Activated naive CD8-positive, alpha-beta T cell treated with anti-CD3 and anti-CD28 coated beads, Interleukin-2, amount 50 U/mL, for 24 hours (primary cell): ENCODE data around the gene COL7A1.

ENCODE experiments used
- ATAC-seq: fragments of 150-1000 bp; cut with Tn5 transposase; one replicate; pipeline ENCODE4 v1.10.0; 2021
- DNase-seq: peaks from one replicate; pipeline ENCODE4 v3.0.0; 2021
- H3K27ac Mint-ChIP-seq: one replicate; pipeline ENCODE4 v1.8.0; 2021; ENCODE audit warnings: mild to moderate bottlenecking, mixed read lengths
- H3K27me3 Mint-ChIP-seq: one replicate; pipeline ENCODE4 v1.8.0; 2021; ENCODE audit warnings: mixed read lengths
- H3K36me3 Mint-ChIP-seq: one replicate; pipeline ENCODE4 v1.8.0; 2021; ENCODE audit warnings: low read depth, mixed read lengths
- H3K4me1 Mint-ChIP-seq: one replicate; pipeline ENCODE4 v1.8.0; 2021; ENCODE audit warnings: mixed read lengths
- H3K4me3 Mint-ChIP-seq: one replicate; pipeline ENCODE4 v1.8.0; 2021; ENCODE audit warnings: mild to moderate bottlenecking, moderate library complexity, mixed read lengths
- H3K9me3 Mint-ChIP-seq: one replicate; pipeline ENCODE4 v1.8.0; 2021; ENCODE audit warnings: mixed read lengths

Gene COL7A1

GRCh38 chr3:48595075-48595525, at the start of gene COL7A1:
COL7A1 (minus strand) TSS chr3:48595329; CDS start chr3:48595159, 170 bp downstream.
- no peaks in the 10 kb centered on the region for H3K36me3 Mint-ChIP-seq
- no peak within 1 kb of the TSS for H3K27ac Mint-ChIP-seq
- no peak for ATAC-seq
- no peak for DNase-seq
- no peaks in the 10 kb centered on the region for H3K9me3 Mint-ChIP-seq
- peaks cover 12% of the 10 kb centered on the region for H3K4me1 Mint-ChIP-seq
- peaks cover 22% of the 10 kb centered on the region for H3K27me3 Mint-ChIP-seq
- H3K4me3 Mint-ChIP-seq: no peak within 1 kb of the TSS

GRCh38 chr3:48642605-48643004, 47.5 kb upstream of the COL7A1 start:
- Mint-ChIP-seq H3K36me3 (no peaks in the 10 kb centered on the region), H3K27ac (no peak overlapping the region)

GRCh38 chr3:48641396-48641795, 46.3 kb upstream of the COL7A1 start:
- no peak overlapping the region for H3K27ac Mint-ChIP-seq
- H3K36me3 Mint-ChIP-seq: no peaks in the 10 kb centered on the region
- DNase-seq (no peak), ATAC-seq (no peak)
- peaks cover 7% of the 10 kb centered on the region for H3K4me1 Mint-ChIP-seq
- no peak overlapping the region for H3K4me3 Mint-ChIP-seq
- H3K9me3 Mint-ChIP-seq: no peaks in the 10 kb centered on the region
- H3K27me3 Mint-ChIP-seq: no peaks in the 10 kb centered on the region

More at GRCh38 chr3:48642605-48643004, 47.5 kb upstream of the COL7A1 start:
- ATAC-seq (no peak), DNase-seq (no peak)
- H3K4me1 Mint-ChIP-seq: no peaks in the 10 kb centered on the region
- H3K9me3 Mint-ChIP-seq: no peaks in the 10 kb centered on the region
- no peak overlapping the region for H3K4me3 Mint-ChIP-seq
- no peaks in the 10 kb centered on the region for H3K27me3 Mint-ChIP-seq

- H3K4me3 Mint-ChIP-seq: no peak overlapping the region
- H3K27me3 Mint-ChIP-seq: no peaks in the 10 kb centered on the region
- no peaks in the 10 kb centered on the region for H3K36me3 Mint-ChIP-seq
- H3K27ac Mint-ChIP-seq: no peak overlapping the region
- DNase-seq: no peak
- H3K9me3 Mint-ChIP-seq: no peaks in the 10 kb centered on the region
- peaks cover 14% of the 10 kb centered on the region for H3K4me1 Mint-ChIP-seq
- ATAC-seq: no peak
Observed at GRCh38 chr3:48639944-48640606, 44.9 kb upstream of the COL7A1 start.

- Mint-ChIP-seq H3K27ac (no peak overlapping the region), H3K4me3 (no peak overlapping the region), H3K27me3 (no peaks in the 10 kb centered on the region), H3K4me1 (peaks cover 21% of the 10 kb centered on the region), H3K9me3 (no peaks in the 10 kb centered on the region), H3K36me3 (peaks cover 3% of the 10 kb centered on the region)
- ATAC-seq: no peak
- no peak for DNase-seq
Observed at GRCh38 chr3:48637305-48637704, 42.2 kb upstream of the COL7A1 start.

- Mint-ChIP-seq H3K4me3 (peak overlapping the region; percentile 84), H3K27me3 (no peaks in the 10 kb centered on the region), H3K27ac (no peak overlapping the region), H3K4me1 (peaks cover 21% of the 10 kb centered on the region), H3K36me3 (peaks cover 3% of the 10 kb centered on the region), H3K9me3 (no peaks in the 10 kb centered on the region)
- ATAC-seq: no peak
- DNase-seq: no peak
Observed at GRCh38 chr3:48636149-48636655, 41.1 kb upstream of the COL7A1 start.

- Mint-ChIP-seq H3K27ac (peak within 1 kb of the TSS; percentile 69), H3K36me3 (peaks cover 3% of the 10 kb centered on the region), H3K9me3 (no peaks in the 10 kb centered on the region), H3K27me3 (no peaks in the 10 kb centered on the region), H3K4me3 (peak within 1 kb of the TSS; percentile 84), H3K4me1 (peaks cover 21% of the 10 kb centered on the region)
- ATAC-seq: peak; percentile 95
- DNase-seq: peak; percentile 96
Observed at GRCh38 chr3:48635222-48636021, 40.3 kb upstream of the COL7A1 start, which contains the start of gene SLC26A6. SLC26A6 (minus strand) TSS chr3:48635461; CDS start chr3:48635393, 68 bp downstream.

GRCh38 chr3:48634661-48635221, 39.6 kb upstream of the COL7A1 start:
- Mint-ChIP-seq H3K27me3 (no peaks in the 10 kb centered on the region), H3K4me1 (peaks cover 21% of the 10 kb centered on the region), H3K9me3 (no peaks in the 10 kb centered on the region), H3K4me3 (peak overlapping the region; percentile 84), H3K36me3 (peaks cover 5% of the 10 kb centered on the region), H3K27ac (no peak overlapping the region)
- DNase-seq (peak; percentile 68), ATAC-seq (peak; percentile 39)

- Mint-ChIP-seq H3K9me3 (no peaks in the 10 kb centered on the region), H3K27ac (no peak overlapping the region), H3K27me3 (no peaks in the 10 kb centered on the region), H3K36me3 (peaks cover 5% of the 10 kb centered on the region), H3K4me3 (no peak overlapping the region), H3K4me1 (peaks cover 21% of the 10 kb centered on the region)
- no peak for DNase-seq
- ATAC-seq: no peak
Observed at GRCh38 chr3:48633743-48634142, 38.6 kb upstream of the COL7A1 start.

- Mint-ChIP-seq H3K27me3 (no peaks in the 10 kb centered on the region), H3K27ac (no peak overlapping the region), H3K36me3 (peaks cover 6% of the 10 kb centered on the region), H3K4me3 (no peak overlapping the region), H3K9me3 (no peaks in the 10 kb centered on the region), H3K4me1 (peaks cover 21% of the 10 kb centered on the region)
- no peak for ATAC-seq
- DNase-seq: no peak
Observed at GRCh38 chr3:48633256-48633655, 38.1 kb upstream of the COL7A1 start.

- no peak for DNase-seq
- Mint-ChIP-seq H3K4me1 (peaks cover 16% of the 10 kb centered on the region), H3K36me3 (peaks cover 10% of the 10 kb centered on the region), H3K9me3 (no peaks in the 10 kb centered on the region), H3K27me3 (no peaks in the 10 kb centered on the region), H3K27ac (no peak overlapping the region), H3K4me3 (no peak overlapping the region)
- ATAC-seq: no peak
Observed at GRCh38 chr3:48631516-48632448, 36.7 kb upstream of the COL7A1 start.

- no peaks in the 10 kb centered on the region for H3K27me3 Mint-ChIP-seq
- no peaks in the 10 kb centered on the region for H3K9me3 Mint-ChIP-seq
- DNase-seq (no peak), ATAC-seq (no peak)
- no peak overlapping the region for H3K4me3 Mint-ChIP-seq
- H3K27ac Mint-ChIP-seq: no peak overlapping the region
- H3K36me3 Mint-ChIP-seq: peaks cover 13% of the 10 kb centered on the region
- peaks cover 8% of the 10 kb centered on the region for H3K4me1 Mint-ChIP-seq
Observed at GRCh38 chr3:48630833-48631232, 35.7 kb upstream of the COL7A1 start.

GRCh38 chr3:48630407-48630806, 35.3 kb upstream of the COL7A1 start:
- Mint-ChIP-seq H3K4me1 (peaks cover 7% of the 10 kb centered on the region), H3K4me3 (no peak overlapping the region), H3K27me3 (no peaks in the 10 kb centered on the region), H3K36me3 (peaks cover 13% of the 10 kb centered on the region), H3K27ac (no peak overlapping the region), H3K9me3 (no peaks in the 10 kb centered on the region)
- ATAC-seq (no peak), DNase-seq (no peak)

GRCh38 chr3:48629894-48630293, 34.8 kb upstream of the COL7A1 start:
- Mint-ChIP-seq H3K27ac (no peak overlapping the region), H3K4me1 (peaks cover 7% of the 10 kb centered on the region), H3K4me3 (no peak overlapping the region), H3K36me3 (peaks cover 13% of the 10 kb centered on the region), H3K27me3 (no peaks in the 10 kb centered on the region), H3K9me3 (no peaks in the 10 kb centered on the region)
- ATAC-seq (no peak), DNase-seq (no peak)
